Fibroblast of lung (primary cell): ENCODE measurements around the gene TTLL11. TPM values are rescaled to one million over a fixed set of nuclear protein-coding genes. Genes with fewer than 3 reads are reported as not detected.

Source experiments
- DNase-seq, 2 donors: peaks; one replicate each; pipeline versions ENCODE4 v3.0.0 to v3.0.0-alpha.2; 2010; ENCODE audit warnings: low read depth in 2 of 2
- H2AFZ ChIP-seq: 2 replicates; pipeline ENCODE4 v1.5.1; 2012; ENCODE audit warnings: low read length, control low read depth, inconsistent platforms
- H3K27ac ChIP-seq: 2 replicates; pipeline ENCODE4 v1.5.1; 2011; ENCODE audit warnings: low read length, control low read depth; ENCODE audit not compliant: insufficient read depth
- H3K27me3 ChIP-seq: 2 replicates; pipeline ENCODE4 v1.5.1; 2011; ENCODE audit warnings: mild to moderate bottlenecking, low read length; ENCODE audit not compliant: control insufficient read depth, insufficient read depth
- H3K36me3 ChIP-seq: 2 replicates; pipeline ENCODE4 v1.5.1; 2011; ENCODE audit warnings: low read length; ENCODE audit not compliant: control insufficient read depth, insufficient read depth
- H3K4me1 ChIP-seq: 2 replicates; pipeline ENCODE4 v1.5.1; 2011; ENCODE audit warnings: low read length; ENCODE audit not compliant: control insufficient read depth, insufficient read depth; ENCODE audit errors: extremely low read depth
- H3K4me2 ChIP-seq: 2 replicates; pipeline ENCODE4 v1.5.1; 2011; ENCODE audit warnings: low read length, control low read depth; ENCODE audit not compliant: insufficient read depth; ENCODE audit errors: extremely low read depth
- H3K4me3 ChIP-seq, 4 experiments: fragments of 200-600 bp in 1 of 4; sonication (generic) in 1 of 4; replicated peaks in 1 of 4; 2 replicates each; pipeline ENCODE4 v1.5.1; 2011 to 2016; ENCODE audit warnings: low read length in 4 of 4, low read depth in 3 of 4, mild to moderate bottlenecking in 3 of 4, control low read depth in 2 of 4, inconsistent platforms in 1 of 4, mixed read lengths in 1 of 4; ENCODE audit not compliant: insufficient read depth in 1 of 4; ENCODE audit errors: control extremely low read depth in 1 of 4
- H3K79me2 ChIP-seq: 2 replicates; pipeline ENCODE4 v1.5.1; 2012; ENCODE audit warnings: mild to moderate bottlenecking, low read length, inconsistent platforms; ENCODE audit not compliant: control insufficient read depth, insufficient read depth
- H3K9ac ChIP-seq: 2 replicates; pipeline ENCODE4 v1.5.1; 2011; ENCODE audit warnings: mild to moderate bottlenecking, low read length, control low read depth; ENCODE audit not compliant: insufficient read depth
- H3K9me3 ChIP-seq: 2 replicates; pipeline ENCODE4 v1.5.1; 2012; ENCODE audit warnings: low read depth, low read length; ENCODE audit not compliant: control insufficient read depth, insufficient read depth
- H4K20me1 ChIP-seq: 2 replicates; pipeline ENCODE4 v1.5.1; 2011; ENCODE audit warnings: low read length; ENCODE audit not compliant: control insufficient read depth, insufficient read depth; ENCODE audit errors: extremely low read depth
- CTCF ChIP-seq, 2 donors: IDR thresholded peaks in 1 of 2; conservative IDR thresholded peaks in 1 of 2; 1 replicate in 1 of 2; 2 replicates in 1 of 2; pipeline ENCODE4 v1.5.1; 2011 to 2012; ENCODE audit warnings: low read length in 2 of 2, control low read depth in 1 of 2, inconsistent platforms in 1 of 2, low read depth in 1 of 2, mild to moderate bottlenecking in 1 of 2
- EZH2 ChIP-seq: IDR thresholded peaks from 2 replicates; pipeline ENCODE4 v1.5.1; 2012; ENCODE audit warnings: low read length, control low read depth, mild to moderate bottlenecking; ENCODE audit errors: missing control alignments
- polyA plus RNA-seq, 2 donors: library from polyadenylated mRNA; depleted of rRNA in 1 of 2; stranded (reverse) in 1 of 2; unstranded in 1 of 2; fragments of >200 nt; gene quantifications; 2 replicates each; pipeline ENCODE4 v1.2.1, GENCODE V29; 2011 to 2012; ENCODE audit warnings: missing spikeins in 1 of 2
- total RNA-seq: library from RNA; depleted of rRNA; stranded (reverse); fragments of >200 nt; gene quantifications from 2 replicates; pipeline ENCODE4 v1.2.1, GENCODE V29; 2014

The TTLL11 gene
- total and polyA plus RNA-seq, 2 donors (not counting 1 experiment from before 2014, with no cell fraction given): 3.9 to 4.8 TPM

- Histone ChIP-seq H4K20me1 (no peaks in the 10 kb centered on the region), H3K27me3 (no peaks in the 10 kb centered on the region), H3K9ac (no peak overlapping the region), H2AFZ (no peak overlapping the region), H3K36me3 (no peaks in the 10 kb centered on the region), H3K4me3 (no peak overlapping the region), H3K9me3 (no peaks in the 10 kb centered on the region), H3K4me2 (no peak overlapping the region), H3K4me1 (no peaks in the 10 kb centered on the region), H3K27ac (no peak overlapping the region), H3K79me2 (no peaks in the 10 kb centered on the region)
- DNase-seq: no peak
- TF ChIP-seq CTCF (conservative IDR thresholded peaks at IDR 0.05 in 1 of 2, IDR thresholded peaks at IDR 0.05 in 1 of 2; ENCODE audit: low read depth in 1 of 2, low read length in 2 of 2) (peak; percentile 27 to 41), EZH2 (no peak)
Observed at GRCh38 chr9:122016744-122017143, 76.4 kb downstream of the TTLL11 start.

- DNase-seq: no peak
- Histone ChIP-seq H3K4me1 (no peaks in the 10 kb centered on the region), H3K9ac (no peak overlapping the region), H3K9me3 (no peaks in the 10 kb centered on the region), H3K4me2 (no peak overlapping the region), H3K27ac (no peak overlapping the region), H3K27me3 (no peaks in the 10 kb centered on the region), H4K20me1 (no peaks in the 10 kb centered on the region), H3K4me3 (no peak overlapping the region), H3K36me3 (no peaks in the 10 kb centered on the region), H3K79me2 (no peaks in the 10 kb centered on the region), H2AFZ (no peak overlapping the region)
- TF ChIP-seq CTCF (conservative IDR thresholded peaks at IDR 0.05 in 1 of 2, IDR thresholded peaks at IDR 0.05 in 1 of 2; ENCODE audit: low read depth in 1 of 2, low read length in 2 of 2) (no peak), EZH2 (no peak)
Observed at GRCh38 chr9:122016309-122016708, 76.8 kb downstream of the TTLL11 start.

- no peak for TF ChIP-seq EZH2
- no peak for TF ChIP-seq CTCF (conservative IDR thresholded peaks at IDR 0.05 in 1 of 2, IDR thresholded peaks at IDR 0.05 in 1 of 2; ENCODE audit: low read depth in 1 of 2, low read length in 2 of 2)
- Histone ChIP-seq H3K9me3 (no peaks in the 10 kb centered on the region), H3K4me1 (no peaks in the 10 kb centered on the region), H3K79me2 (no peaks in the 10 kb centered on the region), H3K9ac (no peak overlapping the region), H3K4me3 (no peak overlapping the region), H2AFZ (no peak overlapping the region), H4K20me1 (no peaks in the 10 kb centered on the region), H3K27me3 (no peaks in the 10 kb centered on the region), H3K4me2 (no peak overlapping the region), H3K27ac (no peak overlapping the region), H3K36me3 (no peaks in the 10 kb centered on the region)
- no peak for DNase-seq
Observed at GRCh38 chr9:122015170-122015821, 77.8 kb downstream of the TTLL11 start.
